HCT116 (cell line): ENCODE data around the gene FAM53B. TPM values are rescaled to one million over a fixed set of nuclear protein-coding genes. Genes with fewer than 3 reads are reported as not detected.

ENCODE experiments used
- ATAC-seq: fragments of 200-7000 bp; cut with Tn5 transposase; 2 replicates; pipeline ENCODE4 v1.9.1; 2020; ENCODE audit warnings: mild to moderate bottlenecking, moderate library complexity
- BruUV-seq: library from RNA; stranded (reverse); fragments of 400-500 nt; replicated peaks from 2 replicates; lab custom pipeline; 2021; lab: Mats Ljungman, UMichigan
- CTCF ChIA-PET: fragments of 300-600 bp; sonication (Branson Sonifier 250); formaldehyde crosslinking; loops from one replicate; lab custom pipeline; 2021; ENCODE audit warnings: antibody characterized with exemption; lab: Charles Lee
- POLR2A ChIA-PET: fragments of 300-600, 350-600 bp; sonication (Branson Sonifier 250); formaldehyde crosslinking; loops from one replicate; lab custom pipeline; 2021; ENCODE audit warnings: antibody characterized with exemption; lab: Charles Lee
- RAD21 ChIA-PET, 2 experiments: fragments of 300-600 bp; sonication (Branson Sonifier 250); formaldehyde crosslinking; loops; one replicate each; lab custom pipeline; 2023; ENCODE audit warnings: low total read pairs in 2 of 2; ENCODE audit not compliant: uncharacterized antibody in 2 of 2, unreplicated experiment in 2 of 2, low non-redundant PET in 1 of 2; lab: Charles Lee
- DNase-seq: peaks from one replicate; pipeline ENCODE4 v3.0.0-alpha.2; 2010; ENCODE audit warnings: low read depth, low spot score
- H2AFZ ChIP-seq: fragments of 200-600 bp; shearing (Covaris generic), sonication (generic); 2 replicates; pipeline ENCODE4 v1.6.1; 2017; ENCODE audit warnings: low read depth, mixed run types, mixed read lengths, antibody characterized with exemption, low read length; ENCODE audit not compliant: poor library complexity, severe bottlenecking
- H3K27ac ChIP-seq: 2 replicates; pipeline ENCODE4 v1.5.1; 2012; ENCODE audit warnings: low read depth, low read length
- H3K27me3 ChIP-seq: fragments of 200-600 bp; sonication (generic); 2 replicates; pipeline ENCODE4 v1.6.1; 2016; ENCODE audit warnings: mixed run types, low read length, mixed read lengths; ENCODE audit not compliant: insufficient read depth
- H3K36me3 ChIP-seq, 2 experiments: fragments of 200-500 bp in 1 of 2; fragments of 200-600 bp in 1 of 2; sonication (Bioruptor generic) in 1 of 2; sonication (generic) in 1 of 2; 2 replicates each; pipeline versions ENCODE4 v1.5.1 to v1.6.1; 2014 to 2016; ENCODE audit warnings: low read length in 2 of 2, inconsistent platforms in 1 of 2, mixed read lengths in 1 of 2, mixed run types in 1 of 2; ENCODE audit not compliant: insufficient read depth in 2 of 2, control insufficient read depth in 1 of 2
- H3K4me1 ChIP-seq, 2 experiments: fragments of 200-600 bp in 1 of 2; sonication (generic) in 1 of 2; 2 replicates each; pipeline versions ENCODE4 v1.5.1 to v1.6.1; 2012 to 2017; ENCODE audit warnings: low read length in 2 of 2, inconsistent platforms in 1 of 2, mild to moderate bottlenecking in 1 of 2, mixed read lengths in 1 of 2, mixed run types in 1 of 2, moderate library complexity in 1 of 2; ENCODE audit not compliant: insufficient read depth in 2 of 2, control insufficient read depth in 1 of 2
- H3K4me2 ChIP-seq: fragments of 200-600 bp; sonication (generic); 2 replicates; pipeline ENCODE4 v1.6.1; 2017; ENCODE audit warnings: mixed run types, low read length, mixed read lengths
- H3K4me3 ChIP-seq, 2 experiments: fragments of 200-600 bp in 1 of 2; sonication (generic) in 1 of 2; replicated peaks in 1 of 2; 2 replicates each; pipeline ENCODE4 v1.5.1; 2011 to 2016; ENCODE audit warnings: low read length in 2 of 2, control low read depth in 1 of 2, low read depth in 1 of 2, mild to moderate bottlenecking in 1 of 2, mixed read lengths in 1 of 2, mixed run types in 1 of 2
- H3K79me2 ChIP-seq: fragments of 200-600 bp; sonication (generic); 2 replicates; pipeline ENCODE4 v1.6.1; 2017; ENCODE audit warnings: mild to moderate bottlenecking, mixed run types, low read length, moderate library complexity, mixed read lengths; ENCODE audit not compliant: insufficient read depth
- H3K9ac ChIP-seq: fragments of 200-600 bp; sonication (generic); 2 replicates; pipeline ENCODE4 v1.6.1; 2016; ENCODE audit warnings: low read length, mixed read lengths
- H3K9me2 ChIP-seq: fragments of 200-600 bp; sonication (generic), shearing (Covaris generic); 2 replicates; pipeline ENCODE4 v1.6.1; 2017; ENCODE audit warnings: mixed run types, mild to moderate bottlenecking, moderate library complexity; ENCODE audit not compliant: insufficient read depth
- H3K9me3 ChIP-seq, 2 experiments: fragments of 200-500 bp in 1 of 2; fragments of 200-600 bp in 1 of 2; sonication (Bioruptor generic) in 1 of 2; sonication (generic) in 1 of 2; 2 replicates each; pipeline ENCODE4 v1.6.1; 2014 to 2017; ENCODE audit warnings: low read length in 2 of 2, mixed read lengths in 2 of 2, inconsistent platforms in 1 of 2, low read depth in 1 of 2, mild to moderate bottlenecking in 1 of 2, mixed run types in 1 of 2, moderate library complexity in 1 of 2; ENCODE audit not compliant: control insufficient read depth in 1 of 2, insufficient read depth in 1 of 2
- H4K20me1 ChIP-seq: fragments of 200-600 bp; sonication (generic), shearing (Covaris generic); 2 replicates; pipeline ENCODE4 v1.6.1; 2017; ENCODE audit warnings: mixed run types, mild to moderate bottlenecking, moderate library complexity; ENCODE audit not compliant: insufficient read depth
- ATF3 ChIP-seq: IDR thresholded peaks from 2 replicates; pipeline ENCODE4 v1.6.1; 2012
- CEBPB ChIP-seq: IDR thresholded peaks from 2 replicates; pipeline ENCODE4 v1.6.1; 2012; ENCODE audit warnings: low read depth
- EZH2 ChIP-seq: fragments of 200-600 bp; sonication (generic); IDR thresholded peaks from 2 replicates; pipeline ENCODE4 v1.6.1; 2017; ENCODE audit warnings: antibody characterized with exemption, mixed run types
- JUND ChIP-seq: IDR thresholded peaks from 2 replicates; pipeline ENCODE4 v1.6.1; 2012
- RAD21 ChIP-seq: IDR thresholded peaks from 2 replicates; pipeline ENCODE4 v1.6.1; 2012; ENCODE audit warnings: low read depth, mild to moderate bottlenecking
- SIN3A ChIP-seq: IDR thresholded peaks from 2 replicates; pipeline ENCODE4 v1.6.1; 2012; ENCODE audit warnings: low read depth
- TCF7L2 ChIP-seq: IDR thresholded peaks from 2 replicates; pipeline ENCODE4 v1.7.0; 2011; ENCODE audit warnings: borderline replicate concordance, inconsistent platforms; ENCODE audit not compliant: insufficient read depth, insufficient read length; ENCODE audit errors: extremely low read depth
- YY1 ChIP-seq: IDR thresholded peaks from 2 replicates; pipeline ENCODE4 v1.6.1; 2011; ENCODE audit warnings: low read length, low read depth, moderate library complexity, mild to moderate bottlenecking; ENCODE audit not compliant: insufficient replicate concordance; ENCODE audit errors: extremely low read depth
- intact Hi-C: fragments of 100-400 bp; cut with micrococcal nuclease; formaldehyde crosslinking; loops from 2 replicates; pipeline ENCODE4 v1.10.0; 2022
- total RNA-seq: library from RNA; stranded (reverse); gene quantifications from one replicate; pipeline ENCODE4 v1.2.1, GENCODE V29; 2021; ENCODE audit not compliant: unreplicated experiment
- TF ChIP-seq, protein P1 (sequence below): IDR thresholded peaks from 2 replicates; pipeline ENCODE4 v1.6.1; 2012
- TF ChIP-seq, protein P2 (sequence below): IDR thresholded peaks from 2 replicates; pipeline ENCODE4 v1.6.1; 2012; ENCODE audit warnings: low read depth

FAM53B gene
- total RNA-seq, 1 experiment from 2014 or later = 19.6 TPM

DNA sequence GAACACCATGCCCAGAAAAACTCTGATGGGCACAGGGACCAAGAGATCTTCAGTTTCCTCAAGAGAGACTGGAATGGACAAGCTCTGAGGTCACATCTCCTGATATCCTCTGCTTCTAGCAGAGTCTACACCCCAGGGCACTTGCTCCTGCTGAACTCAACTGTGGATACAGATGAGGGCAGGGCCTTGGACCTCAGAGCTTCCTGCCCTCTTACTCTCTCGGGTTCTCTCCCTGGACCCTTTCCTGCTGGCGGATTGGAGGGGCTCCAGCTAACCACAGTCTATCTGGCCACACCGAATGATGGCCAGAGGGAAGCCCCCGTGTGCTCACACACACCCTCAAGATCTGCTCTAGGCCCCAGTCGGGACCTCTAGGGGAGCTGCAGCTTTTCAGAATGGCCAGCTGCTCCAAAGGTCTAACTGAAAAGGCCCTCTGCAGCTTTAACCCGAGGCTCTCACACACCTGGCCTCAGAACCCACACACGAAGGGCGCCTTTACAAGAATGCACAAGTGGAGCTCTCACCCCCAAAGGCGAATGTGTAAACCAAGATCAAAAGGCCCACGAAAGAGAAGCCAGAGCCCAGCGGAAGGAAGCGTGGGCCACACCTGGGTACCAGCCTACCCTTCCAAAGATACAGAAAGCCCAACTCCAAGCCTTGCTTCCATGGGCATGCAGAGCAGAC, 65.5 kb downstream of the FAM53B start:
- no peak overlapping the region for H3K27ac ChIP-seq
- no peaks in the 10 kb centered on the region for H3K27me3 ChIP-seq
- no TSS peak for BruUV-seq
- no peaks in the 10 kb centered on the region for H4K20me1 ChIP-seq
- H3K9me2 ChIP-seq = no peaks in the 10 kb centered on the region
- H3K9ac ChIP-seq = no peak overlapping the region
- no peak for ATAC-seq
- H3K4me1 ChIP-seq = no peaks in the 10 kb centered on the region
- no peak overlapping the region for H3K4me3 ChIP-seq
- intact Hi-C loops = no loop called here
- DNase-seq = no peak
- H3K9me3 ChIP-seq = no peaks in the 10 kb centered on the region
- RAD21 ChIA-PET = no interaction called here
- peaks cover 0 to 3% of the 10 kb centered on the region in 2 experiments; a peak in 2 of 4 replicates for H3K36me3 ChIP-seq
- CTCF ChIA-PET = no interaction called here
- no peaks in the 10 kb centered on the region; the same call in 1 of the 2 replicates for H3K79me2 ChIP-seq
- no peak overlapping the region for H2AFZ ChIP-seq
- no peak overlapping the region for H3K4me2 ChIP-seq
- TF ChIP-seq JUND (no peak), SIN3A (no peak), YY1 (no peak)
- TF ChIP-seq, protein P1, sequence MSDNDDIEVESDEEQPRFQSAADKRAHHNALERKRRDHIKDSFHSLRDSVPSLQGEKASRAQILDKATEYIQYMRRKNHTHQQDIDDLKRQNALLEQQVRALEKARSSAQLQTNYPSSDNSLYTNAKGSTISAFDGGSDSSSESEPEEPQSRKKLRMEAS = no peak
- POLR2A ChIA-PET = no interaction called here

- ATAC-seq (no peak), DNase-seq (no peak)
- RAD21 ChIA-PET = no interaction called here
- Histone ChIP-seq H3K27me3 (no peaks in the 10 kb centered on the region), H3K9me3 (no peaks in the 10 kb centered on the region), H3K9ac (no peak overlapping the region), H3K4me2 (no peak overlapping the region), H4K20me1 (no peaks in the 10 kb centered on the region), H3K4me1 (no peaks in the 10 kb centered on the region), H3K4me3 (no peak overlapping the region), H3K79me2 (no peaks in the 10 kb centered on the region; the same call in 1 of the 2 replicates), H3K27ac (no peak overlapping the region), H2AFZ (no peak overlapping the region), H3K9me2 (no peaks in the 10 kb centered on the region), H3K36me3 (peaks cover 0 to 3% of the 10 kb centered on the region in 2 experiments; a peak in 2 of 4 replicates)
- CTCF ChIA-PET = no interaction called here
- POLR2A ChIA-PET = no interaction called here
- TF ChIP-seq, protein P2, sequence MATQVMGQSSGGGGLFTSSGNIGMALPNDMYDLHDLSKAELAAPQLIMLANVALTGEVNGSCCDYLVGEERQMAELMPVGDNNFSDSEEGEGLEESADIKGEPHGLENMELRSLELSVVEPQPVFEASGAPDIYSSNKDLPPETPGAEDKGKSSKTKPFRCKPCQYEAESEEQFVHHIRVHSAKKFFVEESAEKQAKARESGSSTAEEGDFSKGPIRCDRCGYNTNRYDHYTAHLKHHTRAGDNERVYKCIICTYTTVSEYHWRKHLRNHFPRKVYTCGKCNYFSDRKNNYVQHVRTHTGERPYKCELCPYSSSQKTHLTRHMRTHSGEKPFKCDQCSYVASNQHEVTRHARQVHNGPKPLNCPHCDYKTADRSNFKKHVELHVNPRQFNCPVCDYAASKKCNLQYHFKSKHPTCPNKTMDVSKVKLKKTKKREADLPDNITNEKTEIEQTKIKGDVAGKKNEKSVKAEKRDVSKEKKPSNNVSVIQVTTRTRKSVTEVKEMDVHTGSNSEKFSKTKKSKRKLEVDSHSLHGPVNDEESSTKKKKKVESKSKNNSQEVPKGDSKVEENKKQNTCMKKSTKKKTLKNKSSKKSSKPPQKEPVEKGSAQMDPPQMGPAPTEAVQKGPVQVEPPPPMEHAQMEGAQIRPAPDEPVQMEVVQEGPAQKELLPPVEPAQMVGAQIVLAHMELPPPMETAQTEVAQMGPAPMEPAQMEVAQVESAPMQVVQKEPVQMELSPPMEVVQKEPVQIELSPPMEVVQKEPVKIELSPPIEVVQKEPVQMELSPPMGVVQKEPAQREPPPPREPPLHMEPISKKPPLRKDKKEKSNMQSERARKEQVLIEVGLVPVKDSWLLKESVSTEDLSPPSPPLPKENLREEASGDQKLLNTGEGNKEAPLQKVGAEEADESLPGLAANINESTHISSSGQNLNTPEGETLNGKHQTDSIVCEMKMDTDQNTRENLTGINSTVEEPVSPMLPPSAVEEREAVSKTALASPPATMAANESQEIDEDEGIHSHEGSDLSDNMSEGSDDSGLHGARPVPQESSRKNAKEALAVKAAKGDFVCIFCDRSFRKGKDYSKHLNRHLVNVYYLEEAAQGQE = no peak
- TF ChIP-seq EZH2 (no peak), CEBPB (no peak), RAD21 (no peak), ATF3 (no peak), TCF7L2 (no peak)
- intact Hi-C loops = no loop called here
- no TSS peak for BruUV-seq
These were observed 66.2 kb downstream of the FAM53B start for GRCh38 chr10:124677749-124678556.
